SW480 (cell line): ENCODE measurements around the gene BEX5.
"Not testable (repeated sequence)": the region's sequence is repeated elsewhere in the genome, so short reads cannot be mapped to it uniquely, and the experiment has no call there.

Experiments used
- DNase-seq: peaks from one replicate; pipeline ENCODE4 v3.0.0-alpha.2; 2016; ENCODE audit warnings: low spot score

The BEX5 gene

DNA sequence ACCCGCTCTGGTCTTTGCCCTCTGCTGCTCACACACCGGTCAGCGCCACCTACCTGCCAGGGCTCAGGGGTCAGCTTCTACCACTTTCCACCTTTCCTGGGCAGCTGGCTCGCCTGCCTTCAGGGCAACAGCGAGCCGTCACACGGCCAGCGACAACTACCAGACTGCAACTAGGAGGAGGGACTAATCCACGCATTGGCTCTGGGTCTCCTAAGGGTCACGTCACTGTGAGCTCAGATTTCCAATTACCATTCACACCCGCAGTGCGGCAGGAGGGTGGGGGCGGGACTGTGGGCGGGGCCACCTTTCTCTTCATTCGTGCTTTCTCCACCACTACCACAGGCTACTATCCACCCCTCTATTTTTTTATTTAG is at the start of gene BEX5:
Gene BEX5, minus strand, starts transcription at position 172 of the 374 bp plus-strand sequence. CDS start 1,712 bp downstream, outside the sequence.
- peak; percentile 88 for DNase-seq

DNA sequence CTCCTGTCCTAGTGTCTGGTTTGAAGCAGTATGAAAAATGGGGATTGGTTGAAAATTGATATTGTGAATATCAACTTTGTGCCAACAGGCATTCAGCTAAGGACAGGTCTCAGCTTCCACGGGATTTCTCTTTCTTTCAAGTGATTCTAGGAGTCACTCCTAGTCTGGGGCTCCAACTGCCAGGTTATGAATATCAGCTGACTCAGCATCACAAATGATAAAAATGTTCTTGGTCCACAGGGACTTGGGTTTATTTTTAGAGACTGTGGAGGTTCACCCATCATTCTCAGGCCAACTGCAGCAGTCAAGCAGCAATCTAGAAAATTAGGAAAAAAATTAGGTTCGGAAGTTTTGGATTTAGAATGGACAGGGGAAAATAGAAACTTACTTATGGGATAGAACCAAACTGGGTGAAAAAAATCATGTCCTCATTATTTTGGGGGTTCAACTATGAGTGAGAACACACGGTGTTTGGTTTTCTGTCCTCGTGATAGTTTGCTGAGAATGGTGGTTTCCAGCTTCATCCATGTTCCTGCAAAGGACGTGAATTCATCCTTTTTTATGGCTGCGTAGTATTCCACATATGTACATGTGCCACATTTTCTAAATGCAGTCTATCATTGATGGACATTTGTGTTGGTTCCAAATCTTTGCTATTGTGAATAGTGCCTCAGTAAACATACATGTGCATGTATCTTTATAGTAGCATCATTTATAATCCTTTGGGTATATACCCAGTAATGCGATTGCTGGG is 30.4 kb upstream of the BEX5 start:
- no peak for DNase-seq

DNA sequence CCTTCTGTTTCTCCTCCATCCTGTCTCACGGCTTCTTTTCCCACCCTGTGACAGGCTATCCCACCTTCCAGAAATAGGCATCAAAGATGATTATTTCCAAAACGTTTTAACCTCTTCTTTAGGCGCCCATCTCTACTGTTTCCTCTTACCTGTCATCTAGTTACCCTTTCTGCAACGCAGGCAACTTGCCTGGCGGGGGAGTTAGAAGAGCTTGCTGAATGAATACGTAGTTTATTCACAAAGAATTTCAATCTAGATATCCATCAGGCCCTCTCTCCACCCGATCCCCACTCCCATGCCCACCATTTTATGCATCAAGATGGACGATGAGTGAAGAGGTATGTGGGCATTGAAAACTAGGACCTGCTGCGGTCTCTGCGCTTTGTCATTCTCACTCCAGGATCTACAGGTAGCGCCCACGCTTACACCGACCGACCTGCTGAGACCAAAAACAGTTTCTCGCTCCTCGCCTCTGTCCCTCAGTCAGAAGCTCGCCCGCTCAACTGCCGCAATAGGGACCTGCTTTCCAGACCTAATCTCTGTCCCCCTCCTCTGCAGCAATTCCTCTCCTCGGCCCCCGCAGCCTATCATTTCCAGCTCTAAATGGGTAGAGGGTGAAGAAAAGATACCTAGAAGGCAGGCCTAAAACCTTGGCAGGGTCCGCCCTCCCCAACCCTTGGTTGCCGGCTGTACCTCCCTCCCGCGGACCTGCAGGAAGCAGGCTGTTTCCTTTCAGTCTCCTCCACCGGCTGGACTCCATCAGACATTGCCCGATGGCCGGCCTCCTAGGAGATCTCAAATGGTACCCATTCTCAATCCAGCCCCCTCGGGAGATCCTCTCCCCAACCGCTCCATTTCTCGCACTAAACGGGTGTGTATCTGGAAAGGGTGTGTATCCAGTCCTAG is 624 bp downstream of the BEX5 start:
- DNase-seq, result peak; percentile 42

DNA sequence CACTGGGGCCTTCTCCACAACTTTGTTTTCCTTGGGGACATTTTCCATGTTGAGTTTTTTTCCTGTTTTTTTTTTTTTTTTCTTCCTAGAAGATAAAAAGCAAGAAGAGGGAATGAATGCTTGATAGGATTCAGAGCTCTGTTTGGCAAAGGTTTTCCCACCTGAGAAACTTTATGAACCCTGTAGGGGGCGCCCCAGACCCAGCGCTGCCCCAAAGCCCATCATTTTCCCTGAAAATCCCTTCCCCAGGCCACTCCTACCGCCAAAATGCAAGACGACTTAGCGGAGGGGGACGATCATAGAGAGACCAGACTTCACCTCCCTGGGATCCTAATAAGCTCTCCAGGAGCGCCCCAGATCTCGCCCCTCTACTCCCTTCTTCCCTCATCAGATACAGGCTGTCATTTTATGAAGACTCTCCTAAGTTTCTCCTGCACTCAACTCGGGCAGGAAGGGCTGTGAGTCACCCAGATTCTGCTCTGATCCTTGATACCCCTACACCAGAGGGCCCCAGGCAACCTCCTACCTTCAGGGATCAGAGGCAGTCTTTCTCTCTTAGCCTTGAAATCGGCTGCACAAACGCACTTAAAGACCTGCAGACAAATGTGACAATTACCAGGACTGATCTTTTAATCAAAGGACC is 1.4 kb downstream of the BEX5 start:
- peak; percentile 17 for DNase-seq

DNA sequence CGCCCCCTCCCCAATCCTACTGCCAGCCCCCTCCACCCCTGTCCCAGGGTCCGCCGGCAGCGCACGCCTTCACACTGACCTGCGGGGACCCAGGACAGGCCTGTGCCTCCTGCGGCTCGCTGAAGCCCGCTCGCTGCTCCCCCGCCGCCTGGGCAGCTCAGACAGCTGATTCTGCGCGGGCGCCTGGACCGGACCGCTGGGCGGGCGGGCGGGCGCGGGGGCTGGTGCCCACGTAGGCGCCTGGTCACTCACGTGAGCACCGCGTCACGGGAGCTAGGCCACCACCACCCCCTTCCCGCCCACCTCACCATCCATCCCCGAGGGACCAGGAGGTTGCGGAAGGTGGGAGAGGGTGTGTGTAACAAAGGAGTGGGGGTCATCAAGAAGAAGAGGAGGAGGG is 13.5 kb downstream of the BEX5 start, which contains the start of gene TCEAL6:
Gene TCEAL6, minus strand, starts transcription at position 208 of the 400 bp plus-strand sequence.
- DNase-seq, result not testable (repeated sequence)

DNA sequence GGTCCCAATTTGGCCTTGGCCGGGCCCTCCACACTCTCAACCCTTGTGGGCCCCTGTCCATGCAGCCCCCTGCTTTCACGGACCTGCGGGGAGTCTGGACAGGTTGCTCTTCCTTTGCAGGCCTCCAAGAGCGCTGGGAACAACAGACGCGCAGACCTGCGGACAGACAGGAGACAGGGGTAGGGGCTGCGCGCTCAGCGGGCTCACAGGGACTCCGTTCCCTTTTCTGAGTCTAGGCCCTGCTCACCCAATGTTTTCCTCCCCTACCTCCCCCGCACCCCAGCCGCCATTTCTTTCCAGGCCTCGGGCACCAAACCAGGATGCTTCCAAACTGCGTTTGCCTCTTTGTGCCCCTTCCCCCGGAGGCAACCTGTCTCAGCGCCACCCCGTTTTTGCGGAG is 14.1 kb downstream of the BEX5 start:
- not testable (repeated sequence) for DNase-seq

DNA sequence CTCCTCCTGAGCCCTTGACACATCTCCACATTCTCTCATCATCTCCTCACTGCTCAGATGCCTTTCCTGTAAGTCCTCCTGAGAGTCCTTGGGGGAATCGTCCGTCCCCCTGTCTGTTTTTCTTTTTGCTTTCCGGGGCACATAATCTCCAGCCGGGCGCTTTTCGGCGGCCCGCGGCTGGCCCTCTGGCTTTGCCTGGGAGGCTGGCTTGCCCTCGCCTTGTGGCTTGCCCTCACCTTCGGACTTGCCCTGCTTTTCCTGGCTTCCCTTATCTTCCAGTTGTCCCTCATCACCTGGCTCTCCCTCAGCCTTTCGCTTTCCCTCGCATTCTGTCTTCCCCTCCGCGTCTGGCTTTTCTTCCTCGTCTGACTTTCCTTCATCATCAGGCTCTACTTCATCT is 14.9 kb downstream of the BEX5 start:
- DNase-seq, result not testable (repeated sequence)

DNA sequence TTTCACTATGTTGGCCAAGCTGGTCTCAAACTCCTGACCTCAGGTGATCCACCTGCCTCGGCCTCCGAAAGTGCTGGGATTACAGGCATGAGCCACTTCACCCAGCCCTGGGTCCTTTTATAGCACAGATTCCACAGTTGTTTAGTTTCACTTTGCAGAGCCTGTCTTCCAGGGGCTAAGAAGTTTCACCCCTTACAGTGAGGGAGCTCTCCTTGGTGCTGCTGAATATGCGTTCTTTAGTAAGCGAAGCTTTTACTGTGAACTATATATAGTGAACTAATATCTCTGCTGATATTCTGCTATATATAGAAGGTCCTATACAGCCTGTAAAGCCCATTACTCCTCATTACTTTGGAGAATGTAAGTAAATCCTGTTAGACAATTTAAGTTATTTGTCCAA is 17.7 kb downstream of the BEX5 start:
- no peak for DNase-seq

DNA sequence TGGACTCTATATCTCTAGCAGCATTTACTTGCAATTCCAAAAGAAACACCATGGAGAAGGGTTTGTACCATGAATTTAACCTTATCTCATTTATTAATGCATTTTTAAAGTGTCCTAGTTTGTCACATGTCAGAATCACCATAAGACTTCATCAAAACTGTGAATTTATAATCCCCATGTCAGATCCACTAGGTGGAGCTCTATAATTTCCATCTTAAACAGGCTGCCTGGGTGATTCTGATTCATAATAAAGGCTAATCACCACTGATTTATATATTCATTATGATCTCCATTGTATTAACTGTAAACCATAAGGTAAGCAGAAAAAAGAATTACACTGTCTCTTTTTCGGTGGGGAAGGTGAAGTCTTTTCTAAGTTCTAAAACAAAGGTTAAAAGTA is 26.3 kb downstream of the BEX5 start:
- DNase-seq, result peak; percentile 17

DNA sequence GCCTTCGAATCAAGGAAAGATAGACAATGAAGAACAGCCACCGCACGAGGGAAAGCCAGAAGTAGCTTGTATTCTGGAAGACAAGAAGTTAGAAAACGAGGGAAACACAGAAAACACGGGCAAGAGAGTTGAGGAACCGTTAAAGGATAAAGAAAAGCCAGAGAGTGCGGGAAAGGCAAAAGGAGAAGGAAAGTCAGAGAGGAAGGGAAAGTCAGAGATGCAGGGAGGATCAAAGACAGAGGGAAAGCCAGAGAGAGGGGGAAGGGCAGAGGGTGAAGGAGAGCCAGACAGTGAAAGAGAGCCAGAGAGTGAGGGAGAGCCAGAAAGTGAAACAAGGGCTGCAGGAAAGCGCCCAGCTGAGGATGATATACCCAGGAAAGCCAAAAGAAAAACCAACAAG is 28.9 kb downstream of the BEX5 start:
- peak; percentile 2 for DNase-seq

DNA sequence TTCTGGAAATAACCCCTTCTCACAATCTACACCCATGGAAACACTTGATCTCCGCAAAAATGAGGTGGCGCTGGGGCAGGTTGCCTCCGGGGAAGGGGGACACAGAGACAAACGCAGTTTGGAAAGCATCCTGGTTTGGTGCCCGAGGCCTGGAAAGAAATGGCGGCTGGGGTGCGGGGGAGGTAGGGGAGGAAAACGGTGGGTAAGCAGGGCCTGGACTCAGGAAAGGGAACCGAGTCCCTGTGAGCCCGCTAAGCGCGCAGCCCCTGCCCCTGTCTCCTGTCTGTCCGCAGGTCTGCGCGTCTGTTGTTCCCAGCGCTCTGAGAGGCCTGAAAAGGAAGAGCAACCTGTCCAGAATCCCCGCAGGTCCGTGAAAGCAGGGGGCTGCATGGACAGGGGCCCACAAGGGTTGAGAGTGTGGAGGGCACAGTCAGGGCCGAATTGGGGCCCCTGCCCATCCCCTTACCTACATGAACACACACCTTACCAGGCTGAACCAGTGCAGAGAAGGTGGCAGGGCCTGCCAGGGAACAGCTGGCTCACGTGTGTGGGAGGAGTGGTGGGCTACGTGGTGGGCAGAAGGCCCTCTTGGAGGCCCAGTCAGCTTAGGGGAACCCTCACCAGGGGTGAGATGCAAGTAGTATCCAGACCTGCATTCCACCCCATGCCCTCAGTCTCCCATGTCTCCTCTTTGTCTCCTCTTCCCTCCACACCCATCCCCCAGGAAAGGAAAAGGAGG is 29.5 kb downstream of the BEX5 start:
- DNase-seq, result not testable (repeated sequence)

DNA sequence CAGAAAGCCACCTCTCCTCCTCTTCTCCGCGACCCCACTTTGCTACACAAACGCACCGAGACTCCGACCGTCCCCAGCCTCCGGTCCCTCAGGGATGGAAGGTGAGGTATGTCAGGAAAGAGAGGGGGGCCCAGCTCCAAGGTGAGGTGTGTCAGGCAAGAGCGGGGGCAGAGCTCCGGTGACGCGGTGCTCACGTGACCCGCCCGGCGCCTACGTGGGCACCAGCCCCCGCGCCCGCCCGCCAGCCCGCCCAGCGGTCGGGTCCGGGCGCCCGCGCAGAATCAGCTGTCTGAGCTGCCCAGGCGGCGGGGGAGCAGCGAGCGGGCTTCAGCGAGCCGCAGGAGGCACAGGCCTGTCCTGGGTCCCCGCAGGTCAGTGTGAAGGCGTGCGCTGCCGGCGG is 30.3 kb downstream of the BEX5 start, which contains the start of gene TCEAL2:
Gene TCEAL2, plus strand, starts transcription at position 244 of the 400 bp plus-strand sequence. CDS start 1,152 bp downstream, outside the sequence.
- not testable (repeated sequence) for DNase-seq

DNA sequence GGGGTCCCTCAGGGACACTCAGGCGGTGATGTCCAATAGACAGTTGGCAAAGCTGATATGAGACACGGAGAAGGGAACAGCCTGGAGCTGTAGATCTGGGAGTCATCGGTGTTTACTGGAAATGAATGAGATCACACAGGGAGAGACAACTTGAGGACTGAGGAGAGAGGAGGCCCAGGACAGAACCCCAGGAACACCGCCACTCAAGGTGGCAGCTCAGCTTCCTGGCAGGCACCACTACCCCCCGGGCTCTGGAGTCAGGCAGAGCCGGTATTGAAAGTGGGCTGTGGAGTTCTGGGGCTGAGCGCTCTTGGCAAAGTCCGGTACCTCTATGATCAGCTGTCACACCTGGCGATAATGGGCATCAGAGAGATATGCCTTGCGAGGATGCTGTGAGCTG is 30.8 kb downstream of the BEX5 start:
- not testable (repeated sequence) for DNase-seq

DNA sequence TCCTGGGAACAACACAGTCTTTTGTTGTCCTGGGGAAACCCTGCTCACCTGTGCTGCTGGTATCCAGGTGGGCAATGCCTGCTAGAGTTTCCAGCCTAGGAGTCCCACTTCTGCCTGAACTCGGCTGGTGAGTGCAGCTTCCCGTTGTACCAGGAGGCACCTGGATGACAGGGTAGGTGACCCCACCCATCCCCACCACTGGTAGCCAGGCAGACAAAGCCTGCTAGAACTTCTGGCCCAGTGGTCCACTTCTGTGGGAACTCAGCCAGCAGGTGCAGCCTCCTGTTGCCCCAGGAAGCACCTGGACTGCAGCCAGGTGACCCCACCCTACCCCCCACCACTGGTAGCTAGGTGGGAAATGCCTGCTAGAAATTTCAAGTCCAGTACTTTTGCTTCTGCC is 40.0 kb downstream of the BEX5 start:
- no peak for DNase-seq

DNA sequence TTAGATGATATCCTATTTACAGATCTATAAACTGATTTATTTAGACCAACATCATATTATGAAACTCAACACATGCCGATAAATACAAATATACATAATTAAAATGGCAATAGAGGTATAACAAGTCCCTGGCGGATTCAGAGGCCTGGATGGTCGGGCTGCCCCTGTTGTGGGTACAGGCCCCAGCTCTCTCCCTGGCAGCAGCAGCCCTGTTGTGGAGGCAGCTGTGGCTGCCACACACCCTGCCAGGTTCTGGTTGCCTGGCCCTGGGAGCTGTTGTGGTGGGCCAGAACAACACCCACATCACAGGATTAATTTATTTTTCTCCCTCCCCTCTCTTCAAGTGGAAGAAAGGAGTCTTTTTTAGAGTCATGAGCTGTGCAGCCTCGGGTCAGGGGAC is 42.4 kb downstream of the BEX5 start:
- no peak for DNase-seq
